IPS-18c (cell line): ENCODE data around the gene BRSK1.

Experiments
- H3K4me3 ChIP-seq: 2 replicates; pipeline ENCODE4 v1.7.0; 2013; ENCODE audit warnings: low read depth, mild to moderate bottlenecking, low read length, moderate library complexity; ENCODE audit not compliant: insufficient read depth
- H3K9me3 ChIP-seq: one replicate; pipeline ENCODE4 v1.6.1; 2013; ENCODE audit warnings: mild to moderate bottlenecking, low read length, moderate library complexity; ENCODE audit not compliant: control insufficient read depth, insufficient read depth

BRSK1 gene

GRCh38 chr19:55285229-55285890, 1.6 kb downstream of the BRSK1 start:
- H3K4me3 ChIP-seq, result peak overlapping the region; percentile 49; the same call in 1 of the 2 replicates

GRCh38 chr19:55287361-55288079, 3.7 kb downstream of the BRSK1 start:
- Histone ChIP-seq H3K4me3 (no peak overlapping the region), H3K9me3 (no peaks in the 10 kb centered on the region)

More at GRCh38 chr19:55285229-55285890, 1.6 kb downstream of the BRSK1 start:
- no peaks in the 10 kb centered on the region for H3K9me3 ChIP-seq

- no peaks in the 10 kb centered on the region for H3K9me3 ChIP-seq
- no peak overlapping the region for H3K4me3 ChIP-seq
These were observed 5.5 kb downstream of the BRSK1 start for GRCh38 chr19:55289117-55289796.

- no peak overlapping the region for H3K4me3 ChIP-seq
- no peaks in the 10 kb centered on the region for H3K9me3 ChIP-seq
These were observed 13.5 kb downstream of the BRSK1 start for GRCh38 chr19:55297267-55297666.

- H3K4me3 ChIP-seq, result no peak overlapping the region
These were observed 16.2 kb downstream of the BRSK1 start for GRCh38 chr19:55299991-55300390.

GRCh38 chr19:55300886-55301458, 17.2 kb downstream of the BRSK1 start:
- Histone ChIP-seq H3K9me3 (no peaks in the 10 kb centered on the region), H3K4me3 (no peak overlapping the region)

More at GRCh38 chr19:55299991-55300390, 16.2 kb downstream of the BRSK1 start:
- H3K9me3 ChIP-seq, result no peaks in the 10 kb centered on the region

- no peaks in the 10 kb centered on the region for H3K9me3 ChIP-seq
- no peak overlapping the region for H3K4me3 ChIP-seq
These were observed 17.9 kb downstream of the BRSK1 start for GRCh38 chr19:55301459-55302317.

- no peak overlapping the region for H3K4me3 ChIP-seq
- H3K9me3 ChIP-seq, result no peaks in the 10 kb centered on the region
These were observed 18.5 kb downstream of the BRSK1 start for GRCh38 chr19:55302318-55302703.

- Histone ChIP-seq H3K4me3 (no peak overlapping the region), H3K9me3 (no peaks in the 10 kb centered on the region)
These were observed 19.7 kb downstream of the BRSK1 start for GRCh38 chr19:55303477-55303876.

- H3K4me3 ChIP-seq, result no peak overlapping the region
- H3K9me3 ChIP-seq, result no peaks in the 10 kb centered on the region
These were observed 20.6 kb downstream of the BRSK1 start for GRCh38 chr19:55304279-55304978.

- Histone ChIP-seq H3K9me3 (no peaks in the 10 kb centered on the region), H3K4me3 (no peak overlapping the region)
These were observed 21.2 kb downstream of the BRSK1 start for GRCh38 chr19:55304980-55305379.

- Histone ChIP-seq H3K4me3 (no peak overlapping the region), H3K9me3 (no peaks in the 10 kb centered on the region)
These were observed 21.7 kb downstream of the BRSK1 start for GRCh38 chr19:55305491-55305890.

GRCh38 chr19:55305983-55306562, 22.3 kb downstream of the BRSK1 start:
- Histone ChIP-seq H3K9me3 (no peaks in the 10 kb centered on the region), H3K4me3 (no peak overlapping the region)

GRCh38 chr19:55306712-55307111, 22.9 kb downstream of the BRSK1 start:
- no peaks in the 10 kb centered on the region for H3K9me3 ChIP-seq
- H3K4me3 ChIP-seq, result no peak overlapping the region

GRCh38 chr19:55308281-55308680, 24.5 kb downstream of the BRSK1 start:
- no peak overlapping the region for H3K4me3 ChIP-seq

GRCh38 chr19:55309448-55309847, 25.7 kb downstream of the BRSK1 start:
- Histone ChIP-seq H3K4me3 (no peak overlapping the region), H3K9me3 (no peaks in the 10 kb centered on the region)

More at GRCh38 chr19:55308281-55308680, 24.5 kb downstream of the BRSK1 start:
- no peaks in the 10 kb centered on the region for H3K9me3 ChIP-seq
